Heart right ventricle (tissue), 16 donors: Measurements from ENCODE around the gene BGLAP. TPM values are rescaled to one million over a fixed set of nuclear protein-coding genes. Genes with fewer than 3 reads are reported as not detected.

ENCODE experiments used
- ATAC-seq, 8 donors: fragments of 200-7000 bp; cut with Tn5 transposase; one replicate each; pipeline ENCODE4 v1.9.1; 2020; ENCODE audit warnings: mild to moderate bottlenecking in 8 of 8, moderate library complexity in 8 of 8, moderate number of reproducible peaks in 1 of 8
- DNase-seq, 2 donors: peaks; one replicate each; pipeline ENCODE4 v3.0.0-alpha.2; 2020
- H3K27ac ChIP-seq, 10 donors: fragments of 200-600 bp; sonication (generic) in 2 of 10; one replicate each; pipeline versions ENCODE4 v1.5.0 to v1.8.0; 2020 to 2022; ENCODE audit warnings: mild to moderate bottlenecking in 3 of 10
- H3K27me3 ChIP-seq, 7 donors: fragments of 200-600 bp; one replicate each; pipeline ENCODE4 v1.8.0; 2021 to 2022; ENCODE audit warnings: mild to moderate bottlenecking in 2 of 7
- H3K36me3 ChIP-seq, 9 donors: fragments of 200-600 bp; sonication (generic) in 1 of 9; one replicate each; pipeline versions ENCODE4 v1.5.0 to v1.8.0; 2020 to 2022; ENCODE audit warnings: mild to moderate bottlenecking in 2 of 9
- H3K4me1 ChIP-seq, 9 donors: fragments of 200-600 bp; sonication (generic) in 1 of 9; one replicate each; pipeline versions ENCODE4 v1.5.0 to v1.8.0; 2020 to 2022; ENCODE audit warnings: mild to moderate bottlenecking in 4 of 9
- H3K4me3 ChIP-seq, 10 donors: fragments of 200-600 bp; sonication (generic) in 2 of 10; one replicate each; pipeline versions ENCODE4 v1.5.0 to v1.8.0; 2020 to 2022; ENCODE audit warnings: mild to moderate bottlenecking in 7 of 10, moderate library complexity in 2 of 10
- H3K9me3 ChIP-seq, 11 donors: fragments of 200-600 bp in 10 of 11; sonication (generic) in 2 of 11; one replicate each; pipeline versions ENCODE4 v1.5.0 to v1.8.0; 2013 to 2022; ENCODE audit warnings: mild to moderate bottlenecking in 2 of 11, control low read depth in 1 of 11, moderate library complexity in 1 of 11
- WGBS, 2 donors: extraction: QIAGEN DNeasy Blood & Tissue Kit; methylation state at CpG; one replicate each; pipeline ENCODE4 v1.1.7; 2013; ENCODE audit warnings: inconsistent platforms in 1 of 2; 5-methylcytosine and 5-hydroxymethylcytosine counted together
- intact Hi-C, 10 donors: fragments of 100-400 bp; cut with DNase I; formaldehyde crosslinking; loops; one replicate each; pipeline versions ENCODE4 v1.11.1 to v1.14.2; 2022
- polyA plus RNA-seq, 2 donors: library from polyadenylated mRNA; stranded (reverse); fragments of 200-250 nt; gene quantifications; one replicate each; pipeline ENCODE4 v1.2.3, GENCODE V29; 2013
- total RNA-seq, 10 donors: library from RNA; stranded (reverse); fragmentation: NEBNext Ultra II Directional in 3 of 10; extraction: Animal tissue kit (Norgen Biotek cat#: 25700) in 3 of 10; gene quantifications; one replicate each; pipeline versions ENCODE4 v1.2.1 to v1.2.4, GENCODE V29; 2021 to 2023
- TF ChIP-seq, protein P1 (sequence below), 9 donors: fragments of 200-600 bp; sonication (generic) in 2 of 9; IDR thresholded peaks; one replicate each; pipeline versions ENCODE4 v1.5.0 to v1.8.0; 2021 to 2022; ENCODE audit warnings: antibody characterized with exemption in 9 of 9, mild to moderate bottlenecking in 5 of 9, moderate library complexity in 1 of 9
- donor health status: Arrhythmogenic right ventricular cardiomyopathy.
- donor health status: ischemic (EF 13 %, LVEDD 7.1; RV severe dilation, severe dysfunction).
- donor health status: healthy with polysubstance abuse.
- donor health status: DM: no; HTN: yes; CAD: no.
- donor health status: DM: no; HTN: no; CAD: no.
- donor health status: ischemic (EF 25% LVEDD 6.9; RV normal size, moderate dysfunction).
- donor health status: ischemic (EF 25% LVEDD 5.7; RV mildly dilated, moderate dysfunction).
- donor health status: healthy.
- donor health status: DM: yes; HTN: yes; CAD: no.
- donor health status: Ischemic cardiomyopathy.
- donor health status: ischemic (EF 35%, LVEDD 5.7; RV mildly dilated, moderate dysfunction).
- donor health status: nonischemic (EF 11% LVEDD 7.7; RV severe dilation, severe dysfunction).
- donor health status: DM: yes; HTN: yes; CAD: no.
- donor health status: PGD.
- donor health status: ischemic (EF 29% LVEDD 5.4; RV normal size, mild dysfunction).
- donor health status: nonischemic (EF 23%, LVEDD 6.1; RV moderate dilation, normal function).

The BGLAP gene
- total and polyA plus RNA-seq, 12 donors: 0.30 to 1.3 (median 0.52) TPM; not detected in 3

DNA sequence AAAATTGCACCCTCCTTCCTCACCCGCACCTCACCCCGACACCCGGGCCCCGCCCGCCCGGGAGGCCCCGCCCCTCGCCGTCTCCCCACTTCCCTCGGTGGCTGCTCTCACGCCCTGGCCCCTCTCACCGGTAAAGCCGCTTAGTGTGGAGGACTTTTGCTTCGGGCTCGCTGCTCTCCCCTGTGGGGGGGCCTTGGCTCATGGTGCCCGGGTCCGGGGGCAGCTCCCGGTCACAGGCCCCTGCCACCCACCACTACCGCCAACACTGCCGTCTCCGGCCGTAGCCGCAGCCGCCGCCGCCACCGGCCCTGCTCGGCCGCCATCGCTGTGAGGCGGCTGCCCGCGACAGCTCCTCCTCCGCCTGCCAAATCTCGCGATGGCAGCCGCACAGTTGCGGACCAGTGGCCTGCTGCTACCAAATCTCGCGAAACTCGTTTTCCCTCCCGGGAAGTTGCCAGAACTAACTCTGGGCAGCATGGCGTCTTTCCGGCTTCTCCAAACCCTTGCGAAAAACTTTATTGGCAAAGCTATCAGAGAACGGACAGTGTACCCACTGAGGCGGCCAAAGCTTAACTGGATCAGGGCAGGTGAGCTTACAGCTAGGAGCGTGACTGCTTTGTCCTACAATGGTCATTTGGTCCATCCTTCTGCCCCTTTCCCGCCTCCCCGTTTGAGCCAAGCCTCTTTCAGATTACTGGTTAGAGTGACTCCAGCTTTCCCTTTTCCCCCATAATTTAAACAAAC lies 40.7 kb downstream of the BGLAP start, which contains the start of gene SMG5:
Gene SMG5, minus strand, starts transcription at position 347 of the 744 bp plus-strand sequence. Its CDS starts 145 bp downstream, at position 202.
- Histone ChIP-seq H3K4me1 (peaks cover 0 to 63% (median 28%) of the 10 kb centered on the region in 9 donors), H3K36me3 (peaks cover 0 to 35% (median 11%) of the 10 kb centered on the region in 9 donors), H3K27me3 (no peaks in the 10 kb centered on the region), H3K27ac (peak within 1 kb of the TSS; percentile 82 to 98 (median 92)), H3K9me3 (no peaks in the 10 kb centered on the region), H3K4me3 (peak within 1 kb of the TSS; percentile 72 to 97 (median 88))
- intact Hi-C loops: no loop called here
- 0% methylated on average over 45 to 50 of the region's 50 CpGs for WGBS, 2 donors
- ATAC-seq (peak; percentile 89 to 96 (median 94)), DNase-seq (peak; percentile 95 to 98)
- TF ChIP-seq, protein P1, sequence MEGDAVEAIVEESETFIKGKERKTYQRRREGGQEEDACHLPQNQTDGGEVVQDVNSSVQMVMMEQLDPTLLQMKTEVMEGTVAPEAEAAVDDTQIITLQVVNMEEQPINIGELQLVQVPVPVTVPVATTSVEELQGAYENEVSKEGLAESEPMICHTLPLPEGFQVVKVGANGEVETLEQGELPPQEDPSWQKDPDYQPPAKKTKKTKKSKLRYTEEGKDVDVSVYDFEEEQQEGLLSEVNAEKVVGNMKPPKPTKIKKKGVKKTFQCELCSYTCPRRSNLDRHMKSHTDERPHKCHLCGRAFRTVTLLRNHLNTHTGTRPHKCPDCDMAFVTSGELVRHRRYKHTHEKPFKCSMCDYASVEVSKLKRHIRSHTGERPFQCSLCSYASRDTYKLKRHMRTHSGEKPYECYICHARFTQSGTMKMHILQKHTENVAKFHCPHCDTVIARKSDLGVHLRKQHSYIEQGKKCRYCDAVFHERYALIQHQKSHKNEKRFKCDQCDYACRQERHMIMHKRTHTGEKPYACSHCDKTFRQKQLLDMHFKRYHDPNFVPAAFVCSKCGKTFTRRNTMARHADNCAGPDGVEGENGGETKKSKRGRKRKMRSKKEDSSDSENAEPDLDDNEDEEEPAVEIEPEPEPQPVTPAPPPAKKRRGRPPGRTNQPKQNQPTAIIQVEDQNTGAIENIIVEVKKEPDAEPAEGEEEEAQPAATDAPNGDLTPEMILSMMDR (IDR thresholded peaks at IDR 0.05): no peak

- TF ChIP-seq, protein P1 (IDR thresholded peaks at IDR 0.05): no peak
- intact Hi-C loops: no loop called here
- no peak for ATAC-seq
- no peaks in the 10 kb centered on the region for H3K9me3 ChIP-seq
- peak overlapping the region in 6 of 10 donors; percentile 85 to 98 (median 92) for H3K27ac ChIP-seq
- peak overlapping the region; percentile 72 to 97 (median 88) for H3K4me3 ChIP-seq
- H3K27me3 ChIP-seq: no peaks in the 10 kb centered on the region
- peaks cover 0 to 56% (median 28%) of the 10 kb centered on the region in 9 donors for H3K4me1 ChIP-seq
- H3K36me3 ChIP-seq: peaks cover 0 to 32% (median 2%) of the 10 kb centered on the region in 9 donors
- 85 to 91% methylated on average over 1 of the region's 1 CpG for WGBS, 2 donors
- DNase-seq: no peak
Measured at GRCh38 chr1:156283521-156283920, 41.5 kb downstream of the BGLAP start.

DNA sequence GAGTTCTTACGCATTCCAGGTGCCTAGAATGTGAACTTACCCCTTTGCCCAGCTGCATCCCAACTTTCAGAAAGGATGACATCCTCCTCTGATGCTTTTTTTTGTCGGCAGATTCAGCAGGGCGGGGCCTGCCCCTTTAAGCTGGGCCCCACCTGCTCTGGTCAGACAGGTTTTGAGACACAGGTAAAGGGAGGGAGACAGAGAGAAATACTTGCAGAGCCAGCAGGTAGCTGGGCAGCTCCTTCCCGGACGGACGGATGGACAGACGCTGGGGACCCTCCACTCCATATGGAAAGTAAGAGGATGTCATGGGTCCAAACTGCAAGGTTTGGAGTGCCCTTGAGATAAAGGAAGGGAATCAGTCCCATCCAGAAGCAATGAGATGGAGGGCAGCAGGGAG lies 42.1 kb downstream of the BGLAP start, which contains the start of gene TMEM79:
Gene TMEM79, plus strand, starts transcription at position 214 of the 400 bp plus-strand sequence. CDS start 902 bp downstream, outside the sequence.
- Histone ChIP-seq H3K4me3 (peak within 1 kb of the TSS; percentile 72 to 97 (median 88)), H3K27ac (peak within 1 kb of the TSS in 9 of 10 donors; percentile 82 to 98 (median 92)), H3K36me3 (peaks cover 0 to 32% (median 4%) of the 10 kb centered on the region in 9 donors), H3K27me3 (no peaks in the 10 kb centered on the region), H3K4me1 (peaks cover 0 to 52% (median 28%) of the 10 kb centered on the region in 9 donors), H3K9me3 (no peaks in the 10 kb centered on the region)
- WGBS, 2 donors: 90 to 94% methylated on average over 7 of the region's 7 CpGs
- TF ChIP-seq, protein P1 (IDR thresholded peaks at IDR 0.05): no peak
- ATAC-seq (no peak), DNase-seq (no peak)
- intact Hi-C loops: no loop called here

- WGBS, 2 donors: 79 to 84% methylated on average over 4 of the region's 4 CpGs
- DNase-seq (no peak), ATAC-seq (no peak)
- Histone ChIP-seq H3K36me3 (peaks cover 0 to 32% (median 5%) of the 10 kb centered on the region in 9 donors), H3K9me3 (no peaks in the 10 kb centered on the region), H3K4me1 (peaks cover 0 to 46% (median 28%) of the 10 kb centered on the region in 9 donors), H3K4me3 (no peak overlapping the region), H3K27ac (peak overlapping the region in 1 of 10 donors; percentile 36), H3K27me3 (no peaks in the 10 kb centered on the region)
- TF ChIP-seq, protein P1 (IDR thresholded peaks at IDR 0.05): no peak
- intact Hi-C loops: no loop called here
Measured at GRCh38 chr1:156284757-156285156, 42.8 kb downstream of the BGLAP start.
